ENCODE results near the gene FMNL2. TPM values are rescaled to one million over a fixed set of nuclear protein-coding genes. Genes with fewer than 3 reads are reported as not detected.

Gene FMNL2
- total RNA-seq, 4 donors from 2014 or later = 23.5 to 28.0 (median 23.8) TPM

DNA sequence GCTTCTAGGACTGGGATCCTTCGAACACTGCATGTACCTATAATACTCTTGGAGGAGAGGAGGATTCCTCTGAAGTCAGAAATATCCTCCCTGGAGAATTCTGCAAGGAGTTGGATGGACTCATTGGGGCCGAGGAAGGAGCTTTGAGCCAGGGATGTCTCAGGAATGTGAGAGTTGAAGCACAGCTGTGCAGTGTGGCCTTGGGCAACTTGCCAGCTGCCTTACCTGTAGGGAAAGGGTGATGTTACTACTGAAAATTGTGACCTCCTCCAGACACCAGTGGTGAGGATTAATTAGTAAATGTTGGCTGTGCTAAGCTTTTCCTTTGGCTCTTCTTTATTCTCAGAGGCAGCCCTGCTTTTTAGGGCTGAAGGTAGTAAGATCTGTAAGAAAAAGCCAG is 41.4 kb downstream of the FMNL2 start:
- H3K36me3 ChIP-seq = no peaks in the 10 kb centered on the region
- no peak for DNase-seq (ENCODE audit: extremely low spot score)
- H3K4me1 ChIP-seq = peaks cover 0 to 21% (median 20%) of the 10 kb centered on the region in 4 donors
- TF ChIP-seq EP300 (IDR thresholded peaks at IDR 0.05) = no peak
- TF ChIP-seq, protein P1, sequence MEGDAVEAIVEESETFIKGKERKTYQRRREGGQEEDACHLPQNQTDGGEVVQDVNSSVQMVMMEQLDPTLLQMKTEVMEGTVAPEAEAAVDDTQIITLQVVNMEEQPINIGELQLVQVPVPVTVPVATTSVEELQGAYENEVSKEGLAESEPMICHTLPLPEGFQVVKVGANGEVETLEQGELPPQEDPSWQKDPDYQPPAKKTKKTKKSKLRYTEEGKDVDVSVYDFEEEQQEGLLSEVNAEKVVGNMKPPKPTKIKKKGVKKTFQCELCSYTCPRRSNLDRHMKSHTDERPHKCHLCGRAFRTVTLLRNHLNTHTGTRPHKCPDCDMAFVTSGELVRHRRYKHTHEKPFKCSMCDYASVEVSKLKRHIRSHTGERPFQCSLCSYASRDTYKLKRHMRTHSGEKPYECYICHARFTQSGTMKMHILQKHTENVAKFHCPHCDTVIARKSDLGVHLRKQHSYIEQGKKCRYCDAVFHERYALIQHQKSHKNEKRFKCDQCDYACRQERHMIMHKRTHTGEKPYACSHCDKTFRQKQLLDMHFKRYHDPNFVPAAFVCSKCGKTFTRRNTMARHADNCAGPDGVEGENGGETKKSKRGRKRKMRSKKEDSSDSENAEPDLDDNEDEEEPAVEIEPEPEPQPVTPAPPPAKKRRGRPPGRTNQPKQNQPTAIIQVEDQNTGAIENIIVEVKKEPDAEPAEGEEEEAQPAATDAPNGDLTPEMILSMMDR (IDR thresholded peaks at IDR 0.05) = no peak
- no peak for TF ChIP-seq POLR2AphosphoS5 (IDR thresholded peaks at IDR 0.05)
- TF ChIP-seq POLR2A (IDR thresholded peaks at IDR 0.05; ENCODE audit: low read depth) = no peak
- H3K9me3 ChIP-seq = no peaks in the 10 kb centered on the region
- intact Hi-C loops (cut with DNase I) = no loop called here
- WGBS = 83% methylated on average over 2 of the region's 2 CpGs
- H3K27me3 ChIP-seq = no peaks in the 10 kb centered on the region
- no peak overlapping the region for H3K27ac ChIP-seq (replicated peaks in 1 of 4)
- no peak overlapping the region for H3K4me3 ChIP-seq

GRCh38 chr2:152376968-152377367 is 42.0 kb downstream of the FMNL2 start:
- Histone ChIP-seq H3K27me3 (no peaks in the 10 kb centered on the region), H3K4me3 (no peak overlapping the region), H3K9me3 (no peaks in the 10 kb centered on the region), H3K27ac (replicated peaks in 1 of 4) (no peak overlapping the region), H3K4me1 (peaks cover 0 to 23% (median 22%) of the 10 kb centered on the region in 4 donors), H3K36me3 (no peaks in the 10 kb centered on the region)
- intact Hi-C loops (cut with DNase I) = no loop called here
- no peak for DNase-seq (ENCODE audit: extremely low spot score)
- no peak for TF ChIP-seq EP300 (IDR thresholded peaks at IDR 0.05)
- TF ChIP-seq POLR2A (IDR thresholded peaks at IDR 0.05; ENCODE audit: low read depth) = no peak
- TF ChIP-seq, protein P1 (IDR thresholded peaks at IDR 0.05) = no peak
- no peak for TF ChIP-seq POLR2AphosphoS5 (IDR thresholded peaks at IDR 0.05)
- 82% methylated on average over 1 of the region's 1 CpG for WGBS

DNA sequence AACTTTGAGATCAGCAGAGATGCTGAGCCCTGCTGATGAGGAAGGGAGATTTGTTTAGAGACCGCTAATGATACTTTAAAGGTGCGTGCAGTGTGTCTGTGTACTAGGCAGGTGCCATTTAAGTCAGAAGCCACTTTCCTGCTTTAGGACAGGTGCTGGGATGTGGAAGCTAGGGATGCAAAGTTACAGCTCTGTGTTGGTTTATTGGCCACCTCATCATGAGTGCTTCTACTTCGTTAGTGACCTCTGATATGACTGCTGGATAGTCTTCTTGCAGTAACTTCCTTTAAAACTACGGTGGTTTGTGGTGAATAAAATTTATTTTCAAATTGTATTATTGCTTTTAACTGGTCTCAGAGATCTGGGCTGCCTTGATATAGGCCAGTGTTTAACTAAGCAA is 44.1 kb downstream of the FMNL2 start:
- no peaks in the 10 kb centered on the region for H3K9me3 ChIP-seq
- 90% methylated on average over 4 of the region's 4 CpGs for WGBS
- H3K27ac ChIP-seq (replicated peaks in 1 of 4) = no peak overlapping the region
- TF ChIP-seq EP300 (IDR thresholded peaks at IDR 0.05) (no peak), POLR2A (IDR thresholded peaks at IDR 0.05; ENCODE audit: low read depth) (no peak), POLR2AphosphoS5 (IDR thresholded peaks at IDR 0.05) (no peak)
- TF ChIP-seq, protein P1 (IDR thresholded peaks at IDR 0.05) = no peak
- no peaks in the 10 kb centered on the region for H3K36me3 ChIP-seq
- H3K27me3 ChIP-seq = no peaks in the 10 kb centered on the region
- H3K4me3 ChIP-seq = no peak overlapping the region
- peaks cover 0 to 23% (median 22%) of the 10 kb centered on the region in 4 donors for H3K4me1 ChIP-seq
- intact Hi-C loops (cut with DNase I) = no loop called here
- DNase-seq (ENCODE audit: extremely low spot score) = no peak

DNA sequence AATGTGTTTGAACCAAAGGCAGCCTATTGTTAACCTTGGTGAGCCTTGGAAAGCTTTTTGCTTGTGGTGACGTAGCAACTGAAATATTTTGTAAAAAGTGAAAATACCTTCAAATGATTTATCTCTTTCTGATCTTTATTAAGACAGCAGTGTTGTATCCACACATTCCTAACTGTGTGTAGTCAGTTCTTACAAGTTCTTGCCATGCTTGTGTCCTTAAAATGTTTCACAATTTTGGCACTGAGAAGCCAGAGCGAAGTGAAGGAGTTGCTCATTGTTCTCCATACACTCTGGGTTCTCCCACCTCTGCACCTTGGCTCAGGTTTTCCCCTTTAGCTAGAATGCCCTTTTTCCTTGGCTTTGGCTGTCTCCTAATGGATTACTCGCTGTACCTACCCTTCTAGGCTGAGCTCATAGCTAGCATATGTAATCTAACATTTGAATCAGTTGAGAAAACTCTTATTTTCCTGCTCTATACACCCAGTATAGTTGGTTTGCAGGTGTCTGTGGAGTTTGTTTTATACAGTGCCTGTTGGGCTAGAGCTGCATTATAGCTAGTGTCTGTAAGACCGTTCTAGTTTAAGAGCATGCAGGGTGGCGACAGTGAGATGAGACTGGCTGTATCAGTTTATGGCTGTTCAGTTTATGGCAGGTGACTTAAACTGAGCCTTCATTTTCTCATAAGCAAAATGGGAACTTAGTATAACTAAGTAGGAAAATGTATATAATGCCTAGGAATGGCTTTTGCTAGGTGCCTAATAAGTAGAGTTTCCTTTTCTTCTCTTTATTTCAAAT is 45.5 kb downstream of the FMNL2 start:
- H3K4me1 ChIP-seq = peaks cover 0 to 27% (median 25%) of the 10 kb centered on the region in 4 donors
- 82% methylated on average over 5 of the region's 5 CpGs for WGBS
- H3K36me3 ChIP-seq = no peaks in the 10 kb centered on the region
- no peak overlapping the region for H3K4me3 ChIP-seq
- DNase-seq (ENCODE audit: extremely low spot score) = no peak
- intact Hi-C loops (cut with DNase I) = no loop called here
- H3K9me3 ChIP-seq = no peaks in the 10 kb centered on the region
- H3K27me3 ChIP-seq = no peaks in the 10 kb centered on the region
- H3K27ac ChIP-seq (replicated peaks in 1 of 4) = no peak overlapping the region
- TF ChIP-seq POLR2A (IDR thresholded peaks at IDR 0.05; ENCODE audit: low read depth) = no peak
- TF ChIP-seq POLR2AphosphoS5 (IDR thresholded peaks at IDR 0.05) = no peak
- TF ChIP-seq EP300 (IDR thresholded peaks at IDR 0.05) = no peak
- TF ChIP-seq, protein P1 (IDR thresholded peaks at IDR 0.05) = no peak

Data from esophagus muscularis mucosa (tissue), 4 donors.